NCI-H446 (cell line): ENCODE data around the gene SF3A2.

Source experiments
- DNase-seq, 2 experiments: peaks; one replicate each; lab custom pipeline; 2025; lab: John Stamatoyannopoulos, UW

The SF3A2 gene

GRCh38 chr19:2207991-2208860 lies 28.4 kb upstream of the SF3A2 start:
- no peak for DNase-seq

GRCh38 chr19:2208975-2209374 lies 27.6 kb upstream of the SF3A2 start:
- DNase-seq, result no peak

- DNase-seq, result no peak
These were observed 27.2 kb upstream of the SF3A2 start for GRCh38 chr19:2209408-2209807.

GRCh38 chr19:2210206-2210605 lies 26.4 kb upstream of the SF3A2 start:
- DNase-seq, result no peak

- no peak for DNase-seq
These were observed 25.5 kb upstream of the SF3A2 start for GRCh38 chr19:2210987-2211740.

GRCh38 chr19:2212861-2213711 lies 23.5 kb upstream of the SF3A2 start:
- no peak for DNase-seq

- no peak for DNase-seq
These were observed 22.8 kb upstream of the SF3A2 start for GRCh38 chr19:2213799-2214198.

- DNase-seq, result no peak
These were observed 22.4 kb upstream of the SF3A2 start for GRCh38 chr19:2214251-2214650.

- DNase-seq, result no peak
These were observed 21.3 kb upstream of the SF3A2 start for GRCh38 chr19:2215281-2215751.

GRCh38 chr19:2216361-2217225 lies 20.0 kb upstream of the SF3A2 start:
- DNase-seq, result no peak

- DNase-seq, result no peak
These were observed 19.0 kb upstream of the SF3A2 start for GRCh38 chr19:2217591-2217990.

- no peak for DNase-seq
These were observed 16.9 kb upstream of the SF3A2 start for GRCh38 chr19:2219726-2220125.

GRCh38 chr19:2221250-2221831 lies 15.3 kb upstream of the SF3A2 start:
- DNase-seq, result no peak

GRCh38 chr19:2221918-2222317 lies 14.7 kb upstream of the SF3A2 start:
- no peak for DNase-seq

- no peak for DNase-seq
These were observed 13.2 kb upstream of the SF3A2 start for GRCh38 chr19:2223391-2223790.

- no peak for DNase-seq
These were observed 12.7 kb upstream of the SF3A2 start for GRCh38 chr19:2223959-2224358.

GRCh38 chr19:2224754-2225349 lies 11.8 kb upstream of the SF3A2 start:
- no peak for DNase-seq

GRCh38 chr19:2225415-2226050 lies 11.1 kb upstream of the SF3A2 start:
- no peak for DNase-seq

- DNase-seq, result no peak
These were observed 10.4 kb upstream of the SF3A2 start for GRCh38 chr19:2226051-2226839.
